ENCODE measurements around the gene NPAT. TPM values are rescaled to one million over a fixed set of nuclear protein-coding genes. Genes with fewer than 3 reads are reported as not detected.
A peak's percentile ranks its signal among the peaks of the same experiment; 100 is the strongest.

The NPAT gene
- total RNA-seq, 1 experiment from 2014 or later: 27.9 TPM

GRCh38 chr11:108160970-108161566, 61.4 kb downstream of the NPAT start:
- TSS peak; percentile 32 for BruUV-seq (replicated peaks)
- Histone ChIP-seq H3K4me1 (ENCODE audit: insufficient read depth, low read length, poor library complexity, severe bottlenecking) (no peaks in the 10 kb centered on the region), H3K4me3 (ENCODE audit: low read depth, low read length, poor library complexity, severe bottlenecking) (no peak overlapping the region), H3K9me3 (ENCODE audit: low read depth, low read length, poor library complexity, severe bottlenecking) (no peaks in the 10 kb centered on the region), H3K27ac (ENCODE audit: low read depth, low read length, poor library complexity, severe bottlenecking) (no peak overlapping the region), H3K27me3 (replicated peaks; ENCODE audit: insufficient read depth, low read depth, low read length, poor library complexity) (no peaks in the 10 kb centered on the region), H3K36me3 (ENCODE audit: insufficient read depth, low read length, poor library complexity, severe bottlenecking) (peaks cover 56% of the 10 kb centered on the region)
- DNase-seq (ENCODE audit: low spot score): no peak
- CTCF ChIA-PET: no interaction called here
- POLR2A ChIA-PET (ENCODE audit: low non-redundant PET): no interaction called here
- TF ChIP-seq EZH2 (IDR thresholded peaks at IDR 0.05; ENCODE audit: borderline replicate concordance, low read depth, low read length, poor library complexity, severe bottlenecking): no peak
- no peak for TF ChIP-seq CTCF (conservative IDR thresholded peaks at IDR 0.05; ENCODE audit: low read depth, low read length)
- intact Hi-C loops (cut with micrococcal nuclease; ENCODE audit: unreplicated experiment): no loop called here

GRCh38 chr11:108154591-108154990, 67.8 kb downstream of the NPAT start:
- intact Hi-C loops (cut with micrococcal nuclease; ENCODE audit: unreplicated experiment): no loop called here
- no TSS peak for BruUV-seq (replicated peaks)
- POLR2A ChIA-PET (ENCODE audit: low non-redundant PET): no interaction called here
- no peak for TF ChIP-seq EZH2 (IDR thresholded peaks at IDR 0.05; ENCODE audit: borderline replicate concordance, low read depth, low read length, poor library complexity, severe bottlenecking)
- TF ChIP-seq CTCF (conservative IDR thresholded peaks at IDR 0.05; ENCODE audit: low read depth, low read length): no peak
- no peak overlapping the region for H3K27ac ChIP-seq (ENCODE audit: low read depth, low read length, poor library complexity, severe bottlenecking)
- CTCF ChIA-PET: no interaction called here
- H3K27me3 ChIP-seq (replicated peaks; ENCODE audit: insufficient read depth, low read depth, low read length, poor library complexity): no peaks in the 10 kb centered on the region
- H3K4me1 ChIP-seq (ENCODE audit: insufficient read depth, low read length, poor library complexity, severe bottlenecking): no peaks in the 10 kb centered on the region
- no peak for DNase-seq (ENCODE audit: low spot score)
- H3K9me3 ChIP-seq (ENCODE audit: low read depth, low read length, poor library complexity, severe bottlenecking): no peaks in the 10 kb centered on the region
- no peak overlapping the region for H3K4me3 ChIP-seq (ENCODE audit: low read depth, low read length, poor library complexity, severe bottlenecking)
- peaks cover 63% of the 10 kb centered on the region for H3K36me3 ChIP-seq (ENCODE audit: insufficient read depth, low read length, poor library complexity, severe bottlenecking)

- Histone ChIP-seq H3K4me1 (ENCODE audit: insufficient read depth, low read length, poor library complexity, severe bottlenecking) (no peaks in the 10 kb centered on the region), H3K36me3 (ENCODE audit: insufficient read depth, low read length, poor library complexity, severe bottlenecking) (peaks cover 84% of the 10 kb centered on the region), H3K27me3 (replicated peaks; ENCODE audit: insufficient read depth, low read depth, low read length, poor library complexity) (no peaks in the 10 kb centered on the region), H3K9me3 (ENCODE audit: low read depth, low read length, poor library complexity, severe bottlenecking) (no peaks in the 10 kb centered on the region), H3K4me3 (ENCODE audit: low read depth, low read length, poor library complexity, severe bottlenecking) (no peak overlapping the region), H3K27ac (ENCODE audit: low read depth, low read length, poor library complexity, severe bottlenecking) (no peak overlapping the region)
- no TSS peak for BruUV-seq (replicated peaks)
- ChIA-PET CTCF (no interaction called here), POLR2A (ENCODE audit: low non-redundant PET) (no interaction called here)
- no peak for DNase-seq (ENCODE audit: low spot score)
- intact Hi-C loops (cut with micrococcal nuclease; ENCODE audit: unreplicated experiment): no loop called here
- no peak for TF ChIP-seq CTCF (conservative IDR thresholded peaks at IDR 0.05; ENCODE audit: low read depth, low read length)
- TF ChIP-seq EZH2 (IDR thresholded peaks at IDR 0.05; ENCODE audit: borderline replicate concordance, low read depth, low read length, poor library complexity, severe bottlenecking): no peak
These were observed 73.9 kb downstream of the NPAT start for GRCh38 chr11:108148556-108148955.

Data from A673 (cell line).